HUES48 (cell line): ENCODE results near the gene ANKRD28.

Source experiments
- H3K27ac ChIP-seq: one replicate; pipeline ENCODE4 v1.7.0; 2013; ENCODE audit warnings: low read depth, low read length, inconsistent platforms
- H3K27me3 ChIP-seq: 2 replicates; pipeline ENCODE4 v1.6.1; 2013; ENCODE audit warnings: mild to moderate bottlenecking, low read length; ENCODE audit not compliant: control insufficient read depth, insufficient read depth
- H3K36me3 ChIP-seq: 2 replicates; pipeline ENCODE4 v1.6.1; 2013; ENCODE audit warnings: low read length; ENCODE audit not compliant: control insufficient read depth, insufficient read depth
- H3K4me1 ChIP-seq: 2 replicates; pipeline ENCODE4 v1.6.1; 2013; ENCODE audit warnings: mild to moderate bottlenecking, low read length; ENCODE audit not compliant: control insufficient read depth, insufficient read depth
- H3K4me3 ChIP-seq: 2 replicates; pipeline ENCODE4 v1.5.1; 2013; ENCODE audit warnings: mild to moderate bottlenecking, low read depth, low read length
- H3K9ac ChIP-seq: 2 replicates; pipeline ENCODE4 v1.6.1; 2013; ENCODE audit warnings: mild to moderate bottlenecking, low read depth, low read length, moderate library complexity
- H3K9me3 ChIP-seq: 2 replicates; pipeline ENCODE4 v1.6.1; 2013; ENCODE audit warnings: low read length; ENCODE audit not compliant: control insufficient read depth, insufficient read depth

Gene ANKRD28

DNA sequence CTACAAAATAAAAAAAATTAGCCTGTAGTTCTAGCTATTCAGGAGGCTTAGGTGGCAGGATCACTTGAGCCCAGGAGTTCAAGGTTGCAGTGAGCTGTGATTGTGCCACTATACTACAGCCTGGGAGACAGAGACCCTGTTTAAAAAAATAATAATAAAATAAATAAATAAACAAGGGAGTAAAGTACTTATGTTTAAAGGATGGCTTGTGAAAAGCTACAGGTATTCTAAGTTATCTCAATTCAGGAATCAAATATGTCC, 74.2 kb downstream of the ANKRD28 start:
- Histone ChIP-seq H3K36me3 (peaks cover 53% of the 10 kb centered on the region), H3K9ac (no peak overlapping the region), H3K4me3 (no peak overlapping the region), H3K27me3 (no peaks in the 10 kb centered on the region), H3K4me1 (peaks cover 10% of the 10 kb centered on the region), H3K27ac (no peak overlapping the region), H3K9me3 (no peaks in the 10 kb centered on the region)

DNA sequence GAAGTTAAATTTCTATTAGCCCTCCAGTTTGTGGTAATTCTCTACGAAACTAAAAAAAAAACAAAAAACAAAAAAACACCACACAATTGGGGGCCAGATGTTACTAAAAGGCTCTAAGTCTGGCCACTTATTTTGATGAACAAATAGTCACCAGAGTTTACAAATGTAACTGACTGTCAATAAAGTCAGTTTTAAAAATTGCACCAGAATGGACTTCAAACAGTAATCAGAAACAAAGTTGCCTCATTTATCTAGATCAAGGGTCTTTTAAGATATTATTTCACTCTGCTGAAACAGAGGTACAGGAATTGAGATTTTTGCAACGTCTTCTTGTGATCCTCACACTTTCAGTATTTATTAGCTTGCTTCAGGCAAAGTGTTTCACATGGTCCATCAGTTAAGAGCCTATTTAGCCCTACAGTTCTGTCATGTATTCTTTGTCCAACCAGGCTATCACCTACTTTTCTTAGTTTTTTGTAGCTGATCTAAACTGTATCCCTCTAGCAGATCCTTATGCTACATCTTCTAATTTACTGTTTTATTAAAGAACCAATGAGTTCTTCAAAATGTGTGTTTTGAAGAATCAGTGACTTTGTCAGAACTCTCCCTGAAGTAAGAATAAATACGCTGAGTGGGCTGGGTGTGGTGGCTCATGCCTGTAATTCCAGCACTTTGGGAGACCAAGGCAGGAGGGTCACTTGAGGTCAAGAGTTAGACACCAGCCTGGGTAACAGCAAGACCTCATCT, 74.7 kb downstream of the ANKRD28 start:
- H3K9me3 ChIP-seq: no peaks in the 10 kb centered on the region
- peaks cover 10% of the 10 kb centered on the region for H3K4me1 ChIP-seq
- H3K4me3 ChIP-seq: no peak overlapping the region
- no peaks in the 10 kb centered on the region for H3K27me3 ChIP-seq
- H3K27ac ChIP-seq: no peak overlapping the region
- no peak overlapping the region for H3K9ac ChIP-seq
- H3K36me3 ChIP-seq: peaks cover 49% of the 10 kb centered on the region

DNA sequence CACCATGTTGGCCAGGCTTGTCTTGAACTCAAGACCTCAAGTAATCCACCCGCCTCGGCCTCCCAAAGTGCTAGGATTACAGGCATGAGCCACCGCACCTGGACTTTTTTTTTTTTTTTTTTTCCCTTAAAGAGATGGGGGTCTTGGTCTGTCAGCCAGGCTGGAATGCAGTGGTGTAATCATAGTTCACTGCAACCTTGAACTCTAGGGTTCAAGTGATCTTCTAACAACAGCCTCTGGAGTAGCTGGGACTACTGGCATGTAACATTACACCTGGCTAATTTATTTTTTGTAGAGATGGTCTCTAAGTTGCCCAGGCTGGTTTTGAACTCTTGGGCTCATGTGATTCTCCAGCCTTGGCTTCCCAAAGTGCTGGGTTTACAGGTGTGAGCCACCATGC, 81.6 kb downstream of the ANKRD28 start:
- no peaks in the 10 kb centered on the region for H3K27me3 ChIP-seq
- no peak overlapping the region for H3K4me3 ChIP-seq
- no peak overlapping the region for H3K27ac ChIP-seq
- peaks cover 40% of the 10 kb centered on the region for H3K36me3 ChIP-seq
- no peaks in the 10 kb centered on the region for H3K9me3 ChIP-seq
- H3K9ac ChIP-seq: no peak overlapping the region
- H3K4me1 ChIP-seq: no peaks in the 10 kb centered on the region

DNA sequence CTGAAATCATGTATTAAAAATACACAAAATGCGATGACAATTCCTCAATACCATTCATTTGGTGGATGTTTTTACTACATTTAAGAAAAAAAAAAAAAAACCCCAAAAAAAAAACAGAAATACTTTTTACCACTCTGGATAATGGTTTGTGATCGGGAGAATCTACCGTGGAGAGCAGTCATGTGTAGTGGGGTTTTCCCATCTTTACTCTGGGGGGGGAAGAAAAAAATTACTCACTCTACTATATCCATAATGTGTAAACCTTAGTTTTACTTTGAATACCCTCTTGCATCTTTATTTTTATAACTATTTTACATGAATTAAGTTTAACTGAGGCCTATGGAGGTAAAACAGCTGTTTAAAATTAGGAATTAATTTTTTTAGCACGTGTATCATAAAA, 83.3 kb downstream of the ANKRD28 start:
- no peak overlapping the region for H3K4me3 ChIP-seq
- no peak overlapping the region for H3K9ac ChIP-seq
- no peaks in the 10 kb centered on the region for H3K27me3 ChIP-seq
- H3K9me3 ChIP-seq: no peaks in the 10 kb centered on the region
- peaks cover 43% of the 10 kb centered on the region for H3K36me3 ChIP-seq
- no peaks in the 10 kb centered on the region for H3K4me1 ChIP-seq
- no peak overlapping the region for H3K27ac ChIP-seq

DNA sequence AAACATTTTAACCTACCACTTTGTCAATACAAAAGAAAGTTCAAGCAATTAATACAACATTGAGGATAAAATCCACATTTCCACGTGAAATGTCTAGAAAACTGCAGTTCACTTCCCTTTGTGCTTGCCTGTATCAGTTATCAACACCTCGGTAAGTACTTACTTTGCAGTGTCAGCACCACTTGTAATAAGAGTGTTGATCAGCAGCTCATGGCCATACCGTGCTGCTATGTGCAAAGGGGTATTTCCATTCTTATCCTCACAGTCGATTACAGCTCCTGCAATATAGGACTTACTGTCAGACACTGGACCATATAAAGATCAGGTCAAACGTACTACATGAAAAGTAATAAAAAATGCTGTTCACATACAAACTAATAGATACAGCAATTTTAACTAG, 84.4 kb downstream of the ANKRD28 start:
- H3K36me3 ChIP-seq: peaks cover 53% of the 10 kb centered on the region
- no peaks in the 10 kb centered on the region for H3K9me3 ChIP-seq
- H3K9ac ChIP-seq: no peak overlapping the region
- no peak overlapping the region for H3K4me3 ChIP-seq
- H3K27ac ChIP-seq: no peak overlapping the region
- H3K27me3 ChIP-seq: no peaks in the 10 kb centered on the region
- no peaks in the 10 kb centered on the region for H3K4me1 ChIP-seq

DNA sequence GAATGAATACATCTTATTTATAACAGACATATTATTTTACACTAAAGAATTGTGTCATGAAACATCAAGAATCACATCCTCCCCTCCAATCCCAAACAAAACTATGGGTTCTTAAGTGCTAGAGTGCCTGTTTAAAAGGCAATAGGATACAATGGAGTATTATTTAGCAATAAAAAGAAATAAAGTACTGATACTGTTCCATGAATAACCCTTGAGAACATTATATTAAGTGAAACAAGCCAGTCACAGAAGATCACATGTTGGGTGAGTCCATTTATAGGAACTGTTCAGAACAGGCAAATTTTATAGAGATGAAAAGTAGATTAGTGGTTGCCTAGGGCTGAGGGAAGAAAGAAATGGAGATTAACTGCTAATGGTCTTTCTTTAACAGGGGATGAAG, 86.5 kb downstream of the ANKRD28 start:
- no peak overlapping the region for H3K9ac ChIP-seq
- no peak overlapping the region for H3K27ac ChIP-seq
- H3K4me3 ChIP-seq: no peak overlapping the region
- H3K9me3 ChIP-seq: no peaks in the 10 kb centered on the region
- H3K27me3 ChIP-seq: no peaks in the 10 kb centered on the region
- H3K4me1 ChIP-seq: no peaks in the 10 kb centered on the region
- peaks cover 70% of the 10 kb centered on the region for H3K36me3 ChIP-seq

DNA sequence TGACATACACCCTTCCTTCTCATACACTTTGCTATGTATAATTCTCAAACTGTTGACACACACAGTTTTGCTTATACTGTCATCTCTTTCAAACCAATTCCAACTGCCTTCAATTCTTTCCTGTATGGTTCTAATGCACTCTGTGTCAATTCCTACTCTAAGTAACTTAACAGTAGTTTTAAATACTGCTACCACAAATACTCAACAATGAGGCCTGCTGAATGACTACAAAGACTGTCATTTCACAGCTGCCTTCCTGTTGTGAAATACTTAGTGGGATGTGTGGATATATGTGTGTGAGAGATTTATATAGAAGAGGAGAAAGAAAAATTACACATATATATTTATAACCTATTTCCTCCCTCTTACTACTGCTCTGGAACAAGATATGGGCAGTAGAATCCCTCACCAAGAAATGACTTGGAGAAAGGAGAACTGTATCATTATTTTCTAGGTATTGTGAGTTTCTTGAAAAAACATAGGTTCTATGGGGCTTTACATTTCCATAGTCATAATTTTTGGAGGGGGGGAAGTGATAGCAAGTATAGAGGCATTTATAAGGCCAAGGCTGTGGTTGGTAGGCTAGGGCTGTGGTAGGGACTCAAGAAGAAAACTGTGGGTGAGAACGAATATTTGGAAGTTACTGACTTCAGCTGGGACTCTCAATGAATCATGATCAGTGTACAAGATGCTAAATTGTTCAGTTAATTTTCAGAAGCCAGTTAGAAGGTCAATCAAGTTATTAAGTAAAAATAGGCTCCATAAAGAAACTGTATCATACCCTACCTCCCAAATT, 88.7 kb downstream of the ANKRD28 start:
- Histone ChIP-seq H3K4me1 (no peaks in the 10 kb centered on the region), H3K27me3 (no peaks in the 10 kb centered on the region), H3K9ac (no peak overlapping the region), H3K9me3 (no peaks in the 10 kb centered on the region), H3K4me3 (no peak overlapping the region), H3K36me3 (peaks cover 64% of the 10 kb centered on the region), H3K27ac (no peak overlapping the region)

DNA sequence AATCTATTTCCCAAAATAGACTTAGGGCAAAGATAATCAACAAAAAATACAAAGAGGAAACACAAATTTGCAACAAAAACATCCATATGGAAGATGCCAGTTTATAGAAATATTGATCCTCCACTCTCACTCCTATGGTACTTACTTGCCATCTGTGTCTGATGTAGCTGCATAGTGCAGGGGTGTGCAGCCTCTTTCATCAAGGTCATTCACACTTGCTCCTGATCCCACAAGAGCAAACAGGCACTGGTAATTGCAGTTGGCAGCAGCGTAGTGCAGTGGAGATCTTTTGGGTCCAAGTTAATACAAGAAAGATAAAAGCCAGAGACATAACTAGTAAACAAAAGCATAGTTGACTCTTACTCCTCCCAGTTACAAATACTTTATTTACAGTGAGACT, 90.0 kb downstream of the ANKRD28 start:
- Histone ChIP-seq H3K4me1 (no peaks in the 10 kb centered on the region), H3K36me3 (peaks cover 57% of the 10 kb centered on the region), H3K4me3 (no peak overlapping the region), H3K9me3 (no peaks in the 10 kb centered on the region), H3K9ac (no peak overlapping the region), H3K27me3 (no peaks in the 10 kb centered on the region), H3K27ac (no peak overlapping the region)

DNA sequence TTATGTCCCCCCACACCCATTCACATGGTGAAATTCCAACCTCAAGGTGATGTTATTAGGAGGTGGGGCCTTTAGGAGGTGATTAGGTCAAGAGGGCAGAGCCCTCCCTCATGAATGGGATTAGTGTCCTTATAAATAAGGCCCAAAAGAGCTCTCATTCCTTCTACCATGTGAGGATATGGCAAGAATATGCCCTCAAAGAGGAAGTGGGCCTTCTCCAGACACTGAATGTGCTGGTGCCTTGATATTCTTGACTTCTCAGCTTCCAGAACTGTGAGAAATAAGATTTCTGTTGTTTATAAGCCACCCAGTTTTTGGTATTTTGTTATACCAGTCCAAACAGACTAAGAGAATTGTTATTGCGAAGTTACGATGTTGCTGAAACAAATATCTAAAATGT, 94.4 kb downstream of the ANKRD28 start:
- no peak overlapping the region for H3K9ac ChIP-seq
- H3K9me3 ChIP-seq: no peaks in the 10 kb centered on the region
- H3K27ac ChIP-seq: no peak overlapping the region
- H3K27me3 ChIP-seq: no peaks in the 10 kb centered on the region
- H3K36me3 ChIP-seq: peaks cover 16% of the 10 kb centered on the region
- no peak overlapping the region for H3K4me3 ChIP-seq
- no peaks in the 10 kb centered on the region for H3K4me1 ChIP-seq

DNA sequence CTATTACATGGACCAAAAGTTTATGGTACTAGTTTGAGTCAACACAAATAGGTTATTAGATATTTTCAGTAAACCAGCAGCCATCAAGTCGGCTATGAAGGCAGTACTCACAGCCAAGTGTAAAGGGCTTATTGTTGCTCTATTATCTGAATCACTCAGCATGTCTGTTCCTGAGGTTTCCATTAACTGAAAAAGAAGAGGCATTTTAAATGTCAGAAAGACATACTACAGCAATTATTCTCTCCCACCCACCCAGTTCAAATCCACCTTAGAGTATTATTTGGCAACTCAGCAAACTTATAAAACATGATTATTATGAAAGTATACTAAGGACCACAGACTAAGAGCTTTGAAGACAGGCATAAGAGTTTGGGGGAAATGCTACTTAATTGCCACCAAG, 103.2 kb downstream of the ANKRD28 start:
- Histone ChIP-seq H3K36me3 (peaks cover 62% of the 10 kb centered on the region), H3K9me3 (no peaks in the 10 kb centered on the region), H3K4me3 (no peak overlapping the region), H3K9ac (no peak overlapping the region), H3K27me3 (no peaks in the 10 kb centered on the region), H3K4me1 (no peaks in the 10 kb centered on the region), H3K27ac (no peak overlapping the region)

DNA sequence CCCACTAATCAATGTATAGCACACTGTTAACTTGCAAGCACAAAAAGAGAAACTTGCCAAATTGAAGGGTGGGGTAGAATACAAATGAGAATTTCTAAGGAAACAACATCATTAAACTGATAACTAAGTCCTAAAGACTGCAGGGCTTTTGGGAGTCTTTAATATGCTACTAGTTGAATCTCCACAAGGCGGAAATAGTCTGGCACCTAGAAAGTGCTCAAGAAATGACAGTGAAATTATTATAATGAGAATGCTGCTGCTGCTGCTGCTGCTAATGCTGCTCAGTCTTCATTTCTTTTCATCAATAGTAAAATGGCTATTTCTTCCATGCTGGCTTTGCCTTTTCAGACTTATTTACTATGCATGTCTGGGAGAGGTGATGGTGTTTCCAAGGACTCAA, 104.4 kb downstream of the ANKRD28 start:
- Histone ChIP-seq H3K27me3 (no peaks in the 10 kb centered on the region), H3K27ac (no peak overlapping the region), H3K9me3 (no peaks in the 10 kb centered on the region), H3K36me3 (peaks cover 74% of the 10 kb centered on the region), H3K9ac (no peak overlapping the region), H3K4me1 (no peaks in the 10 kb centered on the region), H3K4me3 (no peak overlapping the region)
